ENCODE data around the gene ANXA2. TPM values are rescaled to one million over a fixed set of nuclear protein-coding genes. Genes with fewer than 3 reads are reported as not detected.

The ANXA2 gene
- total RNA-seq, 4 donors from 2014 or later, result 1,272 to 1,552 (median 1,345) TPM

- 88 to 95% methylated on average over 4 of the region's 4 CpGs for WGBS, 2 donors
- intact Hi-C loops (cut with DNase I; ENCODE audit: low total_unique reads), result no loop called here
- no peak for DNase-seq (ENCODE audit: low spot score in 2 of 2)
- no peak for TF ChIP-seq CTCF (IDR thresholded peaks at IDR 0.05)
- no peak overlapping the region for H3K4me3 ChIP-seq (ENCODE audit: low read depth, poor library complexity, severe bottlenecking)
Measured at GRCh38 chr15:60318216-60318867, 79.4 kb downstream of the ANXA2 start.

GRCh38 chr15:60316961-60317360 lies 80.8 kb downstream of the ANXA2 start:
- intact Hi-C loops (cut with DNase I; ENCODE audit: low total_unique reads), result no loop called here
- no peak overlapping the region for H3K4me3 ChIP-seq (ENCODE audit: low read depth, poor library complexity, severe bottlenecking)
- DNase-seq (ENCODE audit: low spot score in 2 of 2), result no peak
- WGBS, 2 donors, result 68 to 82% methylated on average over 4 of the region's 4 CpGs
- no peak for TF ChIP-seq POLR2A (IDR thresholded peaks at IDR 0.05)
- TF ChIP-seq CTCF (IDR thresholded peaks at IDR 0.05), result no peak

GRCh38 chr15:60315878-60316277 lies 81.9 kb downstream of the ANXA2 start:
- TF ChIP-seq CTCF (IDR thresholded peaks at IDR 0.05) (no peak), POLR2A (IDR thresholded peaks at IDR 0.05) (no peak)
- H3K4me3 ChIP-seq (ENCODE audit: low read depth, poor library complexity, severe bottlenecking), result no peak overlapping the region
- 64 to 65% methylated on average over 4 of the region's 4 CpGs for WGBS, 2 donors
- intact Hi-C loops (cut with DNase I; ENCODE audit: low total_unique reads), result no loop called here
- no peak for DNase-seq (ENCODE audit: low spot score in 2 of 2)

DNA sequence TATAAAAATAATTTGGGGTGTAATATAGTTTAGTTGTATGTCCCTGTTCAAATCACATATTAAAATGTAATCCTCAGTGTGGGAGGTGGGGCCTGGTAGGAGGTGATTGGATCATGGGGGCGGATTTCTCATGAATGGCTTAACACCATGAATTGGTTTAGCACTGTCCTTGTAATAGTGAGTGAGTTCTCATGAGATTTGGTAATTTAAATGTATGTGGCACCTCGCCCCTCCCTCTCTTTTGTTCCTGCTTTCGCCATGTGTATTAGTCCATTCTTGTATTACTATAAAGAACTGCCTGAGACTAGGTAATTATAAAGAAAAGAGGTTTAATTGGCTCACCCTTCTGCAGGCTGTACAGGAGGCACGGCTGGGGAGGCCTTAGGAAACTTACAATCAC lies 83.9 kb downstream of the ANXA2 start:
- 83 to 91% methylated on average over 4 of the region's 4 CpGs for WGBS, 2 donors
- no peak for DNase-seq (ENCODE audit: low spot score in 2 of 2)
- no peak overlapping the region for H3K4me3 ChIP-seq (ENCODE audit: low read depth, poor library complexity, severe bottlenecking)
- TF ChIP-seq CTCF (IDR thresholded peaks at IDR 0.05), result no peak
- TF ChIP-seq POLR2A (IDR thresholded peaks at IDR 0.05), result no peak
- intact Hi-C loops (cut with DNase I; ENCODE audit: low total_unique reads), result no loop called here

GRCh38 chr15:60307034-60307433 lies 90.8 kb downstream of the ANXA2 start:
- TF ChIP-seq POLR2A (IDR thresholded peaks at IDR 0.05) (no peak), CTCF (IDR thresholded peaks at IDR 0.05) (no peak)

DNA sequence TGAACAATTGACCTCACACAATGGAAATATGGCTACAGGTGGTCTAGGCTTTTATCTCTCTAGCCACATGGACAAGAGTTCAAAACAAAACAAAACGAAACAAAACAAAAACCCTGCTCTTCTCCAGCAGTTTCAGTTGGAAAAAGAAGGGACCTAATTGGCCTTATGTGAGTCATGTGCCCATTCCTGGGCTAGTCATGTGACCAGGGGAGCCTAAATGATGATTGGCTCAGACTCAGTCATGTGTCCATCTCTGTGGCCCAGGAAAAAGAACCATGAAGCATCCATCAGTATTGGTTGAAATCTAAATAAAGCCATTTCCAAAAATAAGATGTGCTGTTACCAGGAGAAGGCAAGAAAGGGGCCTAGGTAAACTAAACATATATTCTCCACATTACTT lies 96.8 kb downstream of the ANXA2 start:
- TF ChIP-seq POLR2A (IDR thresholded peaks at IDR 0.05), result no peak
- no peak for TF ChIP-seq CTCF (IDR thresholded peaks at IDR 0.05)
- intact Hi-C loops (cut with DNase I; ENCODE audit: low total_unique reads), result no loop called here
- H3K4me3 ChIP-seq (ENCODE audit: low read depth, poor library complexity, severe bottlenecking), result no peak overlapping the region
- WGBS, 2 donors, result 94 to 95% methylated on average over 1 of the region's 1 CpG
- DNase-seq (ENCODE audit: low spot score in 2 of 2), result no peak

More at GRCh38 chr15:60307034-60307433, 90.8 kb downstream of the ANXA2 start:
- intact Hi-C loops (cut with DNase I; ENCODE audit: low total_unique reads), result no loop called here
- no peak overlapping the region for H3K4me3 ChIP-seq (ENCODE audit: low read depth, poor library complexity, severe bottlenecking)
- DNase-seq (ENCODE audit: low spot score in 2 of 2), result no peak
- WGBS, 2 donors, result 69 to 76% methylated on average over 3 of the region's 3 CpGs
